ENCODE results near the gene RPL9. TPM values are rescaled to one million over a fixed set of nuclear protein-coding genes. Genes with fewer than 3 reads are reported as not detected.
"Not testable (repeated sequence)": the region's sequence is repeated elsewhere in the genome, so short reads cannot be mapped to it uniquely, and the experiment has no call there.

RPL9 gene
- total RNA-seq, 2 donors from 2014 or later, result 1,881 to 2,610 TPM

DNA sequence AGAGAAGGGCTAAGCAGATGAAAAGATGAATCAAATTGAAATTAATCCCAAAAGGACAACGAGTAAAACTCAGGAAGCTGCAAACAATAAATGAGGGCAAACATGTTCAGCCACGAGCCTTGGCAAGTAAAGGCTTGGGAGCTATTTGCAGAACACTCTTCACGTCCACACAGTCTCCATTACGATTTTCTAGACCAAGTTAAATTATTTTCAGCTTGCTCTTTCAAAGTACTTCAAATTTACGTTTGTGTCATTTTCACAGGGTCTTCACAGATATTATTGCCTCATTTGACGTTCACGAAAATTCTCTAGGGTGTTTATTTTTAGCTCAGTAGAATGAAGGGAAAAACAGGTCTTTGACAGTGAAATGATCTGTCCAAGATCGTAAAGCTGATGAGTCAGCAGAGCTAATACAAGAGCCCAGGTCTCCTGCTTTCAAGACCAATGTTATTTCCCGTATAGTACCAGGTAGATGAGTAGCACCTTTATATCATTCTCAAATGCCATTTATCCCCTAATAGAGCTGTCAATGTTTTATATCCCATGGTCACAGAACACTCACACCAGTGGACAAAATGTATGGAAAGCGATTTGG lies 31.1 kb downstream of the RPL9 start:
- no peaks in the 10 kb centered on the region for H3K36me3 Mint-ChIP-seq (ENCODE audit: low read depth)
- ATAC-seq, result no peak
- H3K27ac Mint-ChIP-seq, result no peak overlapping the region
- no peaks in the 10 kb centered on the region for H3K27me3 Mint-ChIP-seq
- H3K9me3 ChIP-seq (ENCODE audit: control insufficient read depth, low read length, poor library complexity, severe bottlenecking), result no peaks in the 10 kb centered on the region
- no peak for DNase-seq
- peaks cover 2% of the 10 kb centered on the region for H3K4me1 Mint-ChIP-seq
- H3K4me3 Mint-ChIP-seq, result peak overlapping the region; percentile 28

DNA sequence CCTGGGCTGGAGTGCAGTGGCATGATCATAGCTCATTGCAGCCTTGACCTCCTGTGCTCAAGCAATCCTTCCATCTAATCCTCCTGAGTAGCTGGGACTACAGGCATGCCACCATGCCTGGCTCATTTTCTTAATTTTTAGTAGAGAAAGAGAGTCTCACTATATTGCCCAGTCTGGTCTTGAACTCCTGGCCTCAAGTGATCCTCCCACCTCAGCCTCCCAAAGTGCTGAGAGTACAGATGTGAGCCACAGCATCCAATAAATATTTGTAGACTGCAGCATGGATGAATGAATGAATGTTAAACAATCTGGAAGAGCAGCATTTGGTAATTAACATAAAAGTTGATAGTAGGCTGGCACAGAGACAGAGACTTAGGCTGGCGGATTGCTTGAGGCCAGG lies 32.0 kb downstream of the RPL9 start:
- no peaks in the 10 kb centered on the region for H3K27me3 Mint-ChIP-seq
- no peak overlapping the region for H3K4me3 Mint-ChIP-seq
- H3K27ac Mint-ChIP-seq, result no peak overlapping the region
- no peaks in the 10 kb centered on the region for H3K9me3 ChIP-seq (ENCODE audit: control insufficient read depth, low read length, poor library complexity, severe bottlenecking)
- H3K36me3 Mint-ChIP-seq (ENCODE audit: low read depth), result no peaks in the 10 kb centered on the region
- ATAC-seq (no peak), DNase-seq (no peak)
- peaks cover 2% of the 10 kb centered on the region for H3K4me1 Mint-ChIP-seq

DNA sequence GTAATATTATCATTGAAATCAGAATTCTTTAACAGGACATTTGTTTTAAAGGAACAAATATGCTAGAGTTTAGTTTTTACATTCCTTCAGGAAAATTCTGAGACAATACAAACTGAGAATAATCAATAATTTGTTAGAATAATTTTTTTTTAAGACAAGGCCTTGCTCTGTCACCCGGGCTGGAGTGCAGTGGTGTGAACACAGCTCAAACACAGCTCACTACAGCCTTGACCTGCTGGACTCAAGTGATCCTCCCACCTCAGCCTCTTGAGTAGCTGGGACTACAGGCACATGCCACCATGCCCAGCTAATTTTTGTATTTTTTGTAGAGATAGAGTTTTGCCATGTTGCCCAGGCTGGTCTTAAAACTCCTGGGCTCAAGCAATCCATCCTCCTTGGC lies 33.4 kb downstream of the RPL9 start:
- ATAC-seq, result not testable (repeated sequence)

DNA sequence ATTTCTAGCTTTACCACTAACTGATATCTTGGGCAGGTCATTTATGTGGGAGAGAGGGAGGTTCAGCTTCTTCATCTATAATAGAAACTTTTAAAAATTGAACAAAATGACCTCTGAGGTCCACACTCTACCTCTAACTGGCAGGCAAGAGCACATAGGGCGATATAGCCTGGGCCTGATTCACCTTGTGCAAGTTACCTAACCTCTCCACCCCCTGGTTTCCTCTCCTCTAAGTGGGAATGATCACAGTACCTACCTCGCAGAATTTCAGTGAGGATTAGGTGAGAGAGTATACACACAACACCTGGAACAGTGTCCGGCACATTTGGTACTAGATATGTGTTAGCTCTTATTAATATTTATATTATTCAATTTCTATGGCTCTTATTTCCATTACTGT lies 36.5 kb downstream of the RPL9 start:
- H3K9me3 ChIP-seq (ENCODE audit: control insufficient read depth, low read length, poor library complexity, severe bottlenecking), result no peaks in the 10 kb centered on the region
- Mint-ChIP-seq H3K36me3 (ENCODE audit: low read depth) (no peaks in the 10 kb centered on the region), H3K27ac (no peak overlapping the region), H3K4me3 (no peak overlapping the region), H3K4me1 (no peaks in the 10 kb centered on the region), H3K27me3 (peaks cover 6% of the 10 kb centered on the region)
- DNase-seq (no peak), ATAC-seq (no peak)

More for the DNA sequence above, 33.4 kb downstream of the RPL9 start:
- H3K4me1 Mint-ChIP-seq; H3K4me3 Mint-ChIP-seq; H3K36me3 Mint-ChIP-seq (ENCODE audit: low read depth); H3K27me3 Mint-ChIP-seq; H3K9me3 ChIP-seq (ENCODE audit: control insufficient read depth, low read length, poor library complexity, severe bottlenecking); DNase-seq; H3K27ac Mint-ChIP-seq: not testable (repeated sequence)

DNA sequence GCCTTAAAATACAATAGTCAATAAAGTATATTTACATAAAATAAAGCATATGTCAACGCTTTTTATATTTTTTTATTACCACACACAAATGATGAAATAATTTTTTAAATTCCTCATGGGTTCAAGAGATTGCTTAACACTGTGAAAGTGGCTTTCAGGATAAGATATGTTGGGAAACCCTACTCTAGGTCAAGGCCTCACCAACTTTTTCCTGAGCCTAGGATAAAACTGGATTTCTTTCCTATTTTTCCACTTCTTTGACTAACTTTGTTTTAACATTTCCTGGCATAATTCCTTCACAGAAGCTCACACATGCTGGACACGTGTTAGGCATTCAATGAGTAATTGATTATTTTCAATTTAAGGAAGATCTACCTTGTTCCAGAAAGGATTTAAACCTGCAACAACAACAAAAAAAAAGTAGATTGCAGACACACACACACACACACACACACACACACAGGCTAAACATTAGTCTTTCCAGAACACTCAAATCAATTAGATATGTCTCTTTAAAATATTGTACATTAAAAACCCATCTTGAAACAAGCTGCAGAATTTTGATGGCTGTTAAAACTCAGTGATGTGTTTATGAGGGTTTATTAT lies 42.9 kb downstream of the RPL9 start:
- DNase-seq (no peak), ATAC-seq (no peak)
- no peaks in the 10 kb centered on the region for H3K9me3 ChIP-seq (ENCODE audit: control insufficient read depth, low read length, poor library complexity, severe bottlenecking)
- H3K27ac Mint-ChIP-seq, result no peak overlapping the region
- peaks cover 14% of the 10 kb centered on the region for H3K27me3 Mint-ChIP-seq
- peaks cover 3% of the 10 kb centered on the region for H3K4me1 Mint-ChIP-seq
- H3K36me3 Mint-ChIP-seq (ENCODE audit: low read depth), result no peaks in the 10 kb centered on the region
- H3K4me3 Mint-ChIP-seq, result no peak overlapping the region

DNA sequence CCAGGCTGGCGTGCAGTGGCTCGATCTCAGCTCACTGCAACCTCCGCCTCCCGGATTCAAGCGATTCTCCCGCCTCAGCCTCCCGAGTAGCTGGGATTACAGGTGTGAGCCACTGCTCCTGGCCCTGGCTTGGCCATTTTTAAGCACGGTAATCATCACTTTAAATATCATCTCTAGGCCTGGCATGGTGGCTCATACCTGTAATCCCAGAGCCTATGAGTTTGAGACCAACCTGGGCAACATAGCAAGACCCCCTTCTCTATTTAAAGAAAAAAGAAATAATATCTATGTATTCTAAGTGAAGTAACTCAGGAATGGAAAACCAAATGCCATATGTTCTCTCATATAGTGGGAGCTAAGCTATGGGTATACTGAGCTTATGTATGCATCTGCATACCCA lies 47.2 kb downstream of the RPL9 start:
- H3K27me3 Mint-ChIP-seq, result peaks cover 14% of the 10 kb centered on the region
- DNase-seq; ATAC-seq; H3K4me3 Mint-ChIP-seq; H3K36me3 Mint-ChIP-seq (ENCODE audit: low read depth); H3K27ac Mint-ChIP-seq; H3K4me1 Mint-ChIP-seq; H3K9me3 ChIP-seq (ENCODE audit: control insufficient read depth, low read length, poor library complexity, severe bottlenecking): not testable (repeated sequence)

DNA sequence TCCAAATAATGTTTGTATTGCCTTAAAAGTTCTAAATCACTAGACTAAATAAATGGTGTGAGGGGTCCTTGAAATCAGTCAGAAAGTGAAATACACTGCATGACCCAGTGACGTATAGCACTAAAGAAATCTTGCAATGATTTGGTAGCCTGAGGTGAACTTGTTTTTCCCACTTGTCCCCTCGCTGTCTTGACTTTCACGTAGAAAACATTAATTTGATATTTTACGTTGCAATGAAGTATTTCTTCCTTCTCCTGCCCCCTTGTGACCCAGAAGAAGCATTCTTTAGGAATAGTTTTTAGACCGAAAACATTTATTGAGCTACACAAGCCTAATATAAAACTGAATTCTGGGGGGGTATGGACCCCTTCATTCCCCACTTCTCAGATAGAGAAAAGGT lies 48.3 kb downstream of the RPL9 start:
- ATAC-seq, result no peak
- no peaks in the 10 kb centered on the region for H3K36me3 Mint-ChIP-seq (ENCODE audit: low read depth)
- H3K9me3 ChIP-seq (ENCODE audit: control insufficient read depth, low read length, poor library complexity, severe bottlenecking), result no peaks in the 10 kb centered on the region
- no peak overlapping the region for H3K27ac Mint-ChIP-seq
- no peak overlapping the region for H3K4me3 Mint-ChIP-seq
- peaks cover 14% of the 10 kb centered on the region for H3K27me3 Mint-ChIP-seq
- peaks cover 3% of the 10 kb centered on the region for H3K4me1 Mint-ChIP-seq
- no peak for DNase-seq

DNA sequence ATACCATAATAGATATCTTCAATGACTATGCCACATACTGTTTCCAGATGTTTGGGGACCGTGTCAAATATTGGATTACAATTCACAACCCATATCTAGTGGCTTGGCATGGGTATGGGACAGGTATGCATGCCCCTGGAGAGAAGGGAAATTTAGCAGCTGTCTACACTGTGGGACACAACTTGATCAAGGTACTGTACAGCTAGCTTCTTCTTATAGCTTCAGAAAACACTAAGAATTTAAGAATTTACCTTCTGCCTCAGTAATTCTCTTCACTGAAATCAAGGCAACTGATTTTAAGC lies 51.2 kb downstream of the RPL9 start:
- no peak overlapping the region for H3K4me3 Mint-ChIP-seq
- no peaks in the 10 kb centered on the region for H3K9me3 ChIP-seq (ENCODE audit: control insufficient read depth, low read length, poor library complexity, severe bottlenecking)
- H3K4me1 Mint-ChIP-seq, result peaks cover 3% of the 10 kb centered on the region
- peaks cover 17% of the 10 kb centered on the region for H3K27me3 Mint-ChIP-seq
- ATAC-seq, result no peak
- H3K27ac Mint-ChIP-seq, result no peak overlapping the region
- no peak for DNase-seq
- H3K36me3 Mint-ChIP-seq (ENCODE audit: low read depth), result peaks cover 3% of the 10 kb centered on the region

DNA sequence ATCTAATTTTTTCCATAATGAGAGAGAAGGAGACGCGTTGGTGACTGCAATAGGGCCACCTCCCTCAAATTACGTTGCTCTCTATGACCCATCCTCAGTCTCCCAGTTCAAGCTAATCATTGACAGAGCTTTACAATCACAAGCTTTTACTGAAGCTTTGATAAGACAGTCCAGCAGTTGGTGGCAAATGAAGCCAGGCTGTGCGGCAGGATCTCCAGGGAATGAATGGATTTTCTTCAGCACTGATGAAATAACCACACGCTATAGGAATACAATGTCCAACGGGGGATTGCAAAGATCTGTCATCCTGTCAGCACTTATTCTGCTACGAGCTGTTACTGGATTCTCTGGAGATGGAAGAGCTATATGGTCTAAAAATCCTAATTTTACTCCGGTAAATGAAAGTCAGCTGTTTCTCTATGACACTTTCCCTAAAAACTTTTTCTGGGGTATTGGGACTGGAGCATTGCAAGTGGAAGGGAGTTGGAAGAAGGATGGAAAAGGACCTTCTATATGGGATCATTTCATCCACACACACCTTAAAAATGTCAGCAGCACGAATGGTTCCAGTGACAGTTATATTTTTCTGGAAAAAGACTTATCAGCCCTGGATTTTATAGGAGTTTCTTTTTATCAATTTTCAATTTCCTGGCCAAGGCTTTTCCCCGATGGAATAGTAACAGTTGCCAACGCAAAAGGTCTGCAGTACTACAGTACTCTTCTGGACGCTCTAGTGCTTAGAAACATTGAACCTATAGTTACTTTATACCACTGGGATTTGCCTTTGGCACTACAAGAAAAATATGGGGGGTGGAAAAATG lies 51.7 kb downstream of the RPL9 start, which contains the start of gene KLB:
Gene KLB, plus strand, starts transcription at position 168 of the 821 bp plus-strand sequence. Its CDS starts 20 bp downstream, at position 188.
- Mint-ChIP-seq H3K4me1 (no peaks in the 10 kb centered on the region), H3K27ac (no peak within 1 kb of the TSS), H3K36me3 (ENCODE audit: low read depth) (peaks cover 3% of the 10 kb centered on the region), H3K4me3 (no peak within 1 kb of the TSS), H3K27me3 (peaks cover 12% of the 10 kb centered on the region)
- no peak for DNase-seq
- ATAC-seq, result no peak
- no peaks in the 10 kb centered on the region for H3K9me3 ChIP-seq (ENCODE audit: control insufficient read depth, low read length, poor library complexity, severe bottlenecking)

Other genes starting within 250 kb of the RPL9 start
- 10 to 100 TPM; 72.5 to 86.3 TPM for gene RFC1, start 92.6 kb downstream of the RPL9 start, total RNA-seq
- under 1 TPM in 1 of 2 donors, not detected in 1; 0.05 TPM for gene KLB, start 52.0 kb downstream of the RPL9 start, total RNA-seq
- gene LIAS, start 134 bp upstream of the RPL9 start, total RNA-seq, result 10 to 100 TPM in 1 of 2 donors, 1 to 10 TPM in 1; 8.4 to 11.5 TPM
- gene UGDH, start 68.5 kb upstream of the RPL9 start, total RNA-seq, result 10 to 100 TPM in 1 of 2 donors, 1 to 10 TPM in 1; 6.1 to 11.3 TPM
- gene SMIM14, start 179.9 kb upstream of the RPL9 start, total RNA-seq, result 1 to 10 TPM; 8.3 to 9.3 TPM
- gene UBE2K, start 239.2 kb upstream of the RPL9 start, total RNA-seq, result 10 to 100 TPM; 43.4 to 49.8 TPM

Data from T-helper 17 cell (primary cell).